Hypothalamus (tissue), 51 donors: ENCODE results near the gene RABGEF1.
"Not testable (repeated sequence)": the region's sequence is repeated elsewhere in the genome, so short reads cannot be mapped to it uniquely, and the experiment has no call there.

Source experiments
- DNase-seq, 51 donors: peaks; one replicate each; lab custom pipeline; 2025; lab: John Stamatoyannopoulos, UW

Gene RABGEF1

DNA sequence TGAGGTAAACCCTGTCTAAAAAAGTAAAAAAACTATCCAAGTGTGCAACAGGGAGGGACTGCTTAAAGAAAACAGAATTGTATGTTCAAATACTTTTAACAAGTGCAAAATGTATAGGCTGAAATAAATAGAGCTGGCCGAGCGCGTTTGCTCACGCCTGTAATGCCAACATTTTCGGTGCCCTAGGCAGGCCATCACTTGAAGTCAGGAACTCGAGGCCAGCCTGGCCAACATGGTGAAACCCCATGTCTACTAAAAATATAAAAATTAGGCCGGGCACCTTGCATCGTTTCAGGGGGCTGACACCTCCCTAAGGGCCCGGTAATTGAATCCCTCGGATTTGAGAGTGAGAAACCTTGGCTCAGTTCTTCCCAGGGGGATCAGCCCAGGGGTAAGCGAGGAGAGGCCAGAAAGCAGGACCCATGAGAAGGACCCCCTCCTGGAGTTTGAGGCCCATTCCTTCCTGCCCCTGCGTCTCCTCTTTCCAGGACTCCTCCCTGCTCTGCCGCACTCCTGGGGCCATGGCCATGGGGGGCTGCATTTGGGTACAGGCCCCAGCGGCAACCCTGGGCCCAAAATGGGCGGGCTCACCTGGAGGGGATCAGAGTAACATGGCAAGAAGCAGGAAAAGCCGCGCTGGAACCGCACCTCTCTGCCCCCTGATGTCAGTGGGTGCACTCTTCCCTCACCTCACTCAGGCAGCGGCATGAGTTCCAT is 105.0 kb downstream of the RABGEF1 start:
- DNase-seq = peak in 3 of 51 donors; percentile 3 to 10 (median 3)

DNA sequence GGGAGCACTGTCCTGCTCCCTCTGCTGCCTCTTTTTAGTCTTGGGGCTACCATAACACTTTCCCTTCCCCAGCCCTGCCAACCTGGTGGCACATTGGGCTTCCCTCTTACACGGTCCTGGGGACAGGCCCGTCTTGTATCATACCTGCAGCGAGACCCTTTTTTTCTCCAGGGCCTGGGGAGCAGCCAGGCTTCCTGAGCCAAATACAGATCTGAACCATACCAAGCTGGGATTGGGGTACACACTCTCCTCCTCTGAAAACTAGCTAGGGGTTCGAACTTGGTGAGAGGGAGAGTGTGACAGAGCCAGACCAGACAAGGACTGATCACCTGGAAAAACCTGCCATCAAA is 105.5 kb downstream of the RABGEF1 start:
- DNase-seq = not testable (repeated sequence)

DNA sequence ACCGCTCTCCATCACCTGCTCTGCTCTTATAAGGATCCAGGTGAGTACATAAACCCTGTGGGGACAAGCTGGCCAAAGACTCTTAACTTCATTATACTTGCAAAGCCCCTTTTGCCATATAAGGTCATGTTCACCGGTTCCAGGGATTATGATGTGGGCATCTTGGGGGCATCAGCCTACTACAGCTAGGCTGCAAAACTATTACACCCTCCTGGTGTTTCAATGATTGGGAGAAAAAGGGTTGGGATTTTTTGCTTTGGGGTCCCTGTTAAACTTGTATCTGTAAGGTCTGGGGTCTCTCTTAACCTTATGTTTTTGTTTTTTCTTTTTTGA is 107.0 kb downstream of the RABGEF1 start:
- DNase-seq = not testable (repeated sequence)

DNA sequence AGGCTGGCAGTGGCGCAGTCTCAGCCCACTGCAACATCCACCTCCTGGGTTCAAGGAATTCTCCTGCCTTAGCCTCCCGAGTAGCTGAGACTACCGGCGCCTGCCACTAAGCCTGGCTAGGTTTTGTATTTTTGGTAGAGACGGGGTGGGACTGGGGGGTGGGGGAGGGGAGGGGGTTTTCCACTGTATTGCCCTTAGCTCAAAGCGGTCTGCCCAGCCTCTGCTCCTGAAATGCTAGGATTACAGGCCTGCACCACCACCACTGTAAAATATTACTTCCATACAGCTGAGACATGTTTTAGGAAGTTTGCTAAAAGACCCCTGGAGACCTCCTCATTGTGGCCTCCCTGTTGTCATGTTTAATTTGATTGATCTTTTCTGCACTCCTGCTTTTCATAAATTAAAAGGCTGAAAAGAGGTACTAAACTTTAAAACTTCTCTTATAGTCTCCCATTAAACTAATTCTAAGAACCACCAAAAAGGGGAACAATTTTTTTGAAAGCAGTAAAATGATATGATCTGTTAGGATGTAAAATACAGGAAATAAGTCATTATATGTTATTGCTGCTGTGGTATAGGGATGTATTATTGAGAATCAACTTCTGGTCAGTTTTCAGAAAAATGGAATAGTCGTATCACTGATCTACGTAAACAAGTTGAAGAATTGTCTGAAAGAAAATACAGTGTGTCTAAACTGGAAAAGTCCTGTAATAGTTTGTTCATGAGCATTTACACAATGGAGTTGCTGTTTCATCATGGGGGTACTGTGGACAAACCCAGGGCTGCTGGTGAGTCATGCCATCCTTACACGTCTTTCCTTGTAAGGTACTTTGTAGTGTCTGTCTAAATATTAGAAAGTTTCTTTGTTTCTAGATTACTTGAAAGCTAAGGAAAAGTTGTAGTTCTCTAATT is 107.6 kb downstream of the RABGEF1 start:
- peak in 1 of 51 donors; percentile 9 for DNase-seq

DNA sequence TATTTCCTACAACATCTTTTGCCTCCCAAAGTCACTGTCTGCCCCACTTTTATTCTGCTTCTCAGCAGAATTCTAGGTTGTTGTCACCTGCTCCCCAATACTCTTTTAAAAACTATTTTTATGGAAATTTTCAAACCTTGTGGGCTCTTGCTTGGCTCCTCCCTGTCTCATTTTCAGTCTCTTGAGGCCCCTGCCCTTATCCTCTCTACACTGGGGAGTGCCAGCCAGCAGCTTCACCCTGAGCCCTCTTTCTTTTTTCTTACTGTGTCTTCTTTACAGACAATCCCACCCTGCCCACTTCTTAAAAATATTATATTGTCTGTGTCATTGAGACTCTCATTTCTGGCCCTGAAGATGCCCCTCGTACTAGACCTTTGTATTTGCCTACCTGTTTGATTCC is 118.8 kb downstream of the RABGEF1 start:
- no peak for DNase-seq

DNA sequence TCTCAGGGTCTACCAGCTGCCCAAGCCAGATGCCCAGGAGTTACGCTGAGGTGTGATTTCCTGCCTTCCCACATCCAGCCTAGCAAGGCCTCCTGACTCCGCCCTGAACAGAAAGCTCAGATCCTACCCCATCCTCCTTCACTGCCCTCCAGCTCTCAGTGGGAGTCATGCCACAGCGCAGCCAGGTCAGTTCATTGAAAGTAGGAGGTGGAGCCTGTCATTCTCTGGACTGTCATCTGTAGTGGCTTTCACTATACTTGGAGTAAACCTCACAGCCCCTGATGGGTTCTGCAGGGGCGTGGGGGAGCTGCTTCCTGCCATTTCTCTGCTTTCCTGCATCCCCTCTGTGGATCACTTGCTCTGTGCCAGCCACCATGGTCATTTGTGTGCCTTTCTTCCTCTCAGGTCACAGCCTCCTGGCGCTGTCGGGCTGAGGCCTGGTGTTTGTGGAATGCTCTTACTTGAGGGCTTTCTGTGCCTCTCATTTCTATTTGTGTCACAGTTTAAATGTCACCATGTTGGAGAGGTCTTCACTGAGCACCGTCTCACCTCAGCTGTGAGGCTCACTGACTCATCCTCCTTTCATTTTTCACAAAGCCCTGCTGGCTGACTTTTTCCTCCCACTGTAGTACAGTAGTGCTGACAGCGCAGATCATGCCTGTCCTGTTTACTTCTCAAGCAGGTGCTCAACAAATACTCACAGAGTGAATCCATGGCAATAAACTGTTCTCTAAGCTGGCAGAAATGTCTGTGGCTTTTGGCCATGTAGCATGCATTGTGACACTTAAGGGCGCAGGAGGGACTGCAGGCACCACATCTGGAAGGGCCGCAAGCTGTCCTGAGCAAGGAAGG is 119.5 kb downstream of the RABGEF1 start:
- peak in 5 of 51 donors; percentile 1 to 33 (median 8) for DNase-seq

DNA sequence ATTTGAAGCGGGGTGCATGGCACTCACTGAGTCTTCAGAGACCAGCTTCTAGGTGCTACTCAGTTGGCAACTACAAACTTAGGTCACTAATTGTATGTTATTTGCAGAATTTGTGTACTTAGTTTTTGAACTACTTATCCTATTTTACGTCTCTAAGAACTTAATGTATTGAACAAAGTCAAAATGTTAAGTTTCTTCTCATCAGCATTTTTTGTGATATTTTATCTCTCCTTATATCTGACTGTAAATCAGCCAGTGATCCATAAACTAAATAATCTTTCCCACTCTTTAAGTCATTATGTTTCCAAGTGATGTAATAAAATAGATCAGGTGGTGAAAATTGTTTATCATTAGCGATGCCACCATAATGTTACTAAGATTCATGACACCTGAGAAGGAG is 120.2 kb downstream of the RABGEF1 start:
- no peak for DNase-seq
